Vagina (tissue), 2 donors: ENCODE measurements around the gene DGKI.

Source experiments
- POLR2A ChIP-seq, 2 donors: fragments of 450-650 bp; IDR thresholded peaks; one replicate each; pipeline ENCODE4 v1.6.1; 2017; ENCODE audit warnings: antibody characterized with exemption in 2 of 2, mild to moderate bottlenecking in 2 of 2, moderate library complexity in 2 of 2
- TF ChIP-seq, protein P1 (sequence below), 3 experiments: fragments of 450-650 bp in 2 of 3; fragments of 200-600 bp in 1 of 3; sonication (generic) in 1 of 3; IDR thresholded peaks; one replicate each; pipeline ENCODE4 v1.5.1; 2017 to 2019; ENCODE audit warnings: antibody characterized with exemption in 3 of 3, mild to moderate bottlenecking in 2 of 3, moderate library complexity in 2 of 3

DNA sequence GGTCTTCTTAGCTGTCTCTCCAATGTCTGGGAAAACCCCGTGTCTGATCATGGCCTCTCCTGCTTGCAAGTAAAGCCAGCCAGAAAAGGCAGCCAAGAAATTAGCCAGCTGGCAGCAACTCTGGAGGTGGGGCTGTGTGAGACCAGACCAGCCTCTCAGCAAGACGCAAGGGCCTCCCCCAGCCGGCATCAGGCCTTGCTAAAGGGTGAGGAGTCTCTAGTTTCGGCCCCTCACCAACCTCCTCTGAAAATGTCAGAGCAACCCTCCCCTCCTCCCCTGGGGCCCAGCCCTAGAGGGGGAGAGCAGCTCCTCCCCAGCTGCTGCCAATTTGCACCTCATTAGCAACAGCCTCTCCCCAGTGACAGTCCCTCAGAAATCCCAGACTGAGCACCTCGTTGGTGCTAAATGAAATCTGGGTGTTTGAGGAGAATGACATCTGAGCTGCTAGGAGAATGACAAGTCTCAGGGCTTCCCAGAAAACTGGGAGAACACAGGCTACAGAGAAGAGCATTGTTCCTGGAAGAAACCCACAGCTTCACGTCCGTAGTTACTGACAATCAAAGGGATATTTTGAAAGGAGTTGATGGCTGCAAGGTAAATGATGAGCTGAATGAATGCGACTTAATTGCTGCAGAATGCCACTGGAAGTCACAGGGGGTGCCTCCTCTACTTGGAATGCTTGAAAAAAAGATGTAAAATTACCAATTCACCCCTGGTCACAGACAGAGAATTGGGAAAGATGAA lies 25.9 kb downstream of the DGKI start:
- TF ChIP-seq, protein P1, sequence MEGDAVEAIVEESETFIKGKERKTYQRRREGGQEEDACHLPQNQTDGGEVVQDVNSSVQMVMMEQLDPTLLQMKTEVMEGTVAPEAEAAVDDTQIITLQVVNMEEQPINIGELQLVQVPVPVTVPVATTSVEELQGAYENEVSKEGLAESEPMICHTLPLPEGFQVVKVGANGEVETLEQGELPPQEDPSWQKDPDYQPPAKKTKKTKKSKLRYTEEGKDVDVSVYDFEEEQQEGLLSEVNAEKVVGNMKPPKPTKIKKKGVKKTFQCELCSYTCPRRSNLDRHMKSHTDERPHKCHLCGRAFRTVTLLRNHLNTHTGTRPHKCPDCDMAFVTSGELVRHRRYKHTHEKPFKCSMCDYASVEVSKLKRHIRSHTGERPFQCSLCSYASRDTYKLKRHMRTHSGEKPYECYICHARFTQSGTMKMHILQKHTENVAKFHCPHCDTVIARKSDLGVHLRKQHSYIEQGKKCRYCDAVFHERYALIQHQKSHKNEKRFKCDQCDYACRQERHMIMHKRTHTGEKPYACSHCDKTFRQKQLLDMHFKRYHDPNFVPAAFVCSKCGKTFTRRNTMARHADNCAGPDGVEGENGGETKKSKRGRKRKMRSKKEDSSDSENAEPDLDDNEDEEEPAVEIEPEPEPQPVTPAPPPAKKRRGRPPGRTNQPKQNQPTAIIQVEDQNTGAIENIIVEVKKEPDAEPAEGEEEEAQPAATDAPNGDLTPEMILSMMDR (IDR thresholded peaks at IDR 0.05): no peak
- no peak for TF ChIP-seq POLR2A (IDR thresholded peaks at IDR 0.05)
